Kidney epithelial cell (primary cell): ENCODE results near the gene AFF2. TPM values are rescaled to one million over a fixed set of nuclear protein-coding genes. Genes with fewer than 3 reads are reported as not detected.
"Not testable (repeated sequence)": the region's sequence is repeated elsewhere in the genome, so short reads cannot be mapped to it uniquely, and the experiment has no call there.

Experiments used
- DNase-seq: peaks from one replicate; pipeline ENCODE4 v3.0.0-alpha.2; 2010; ENCODE audit warnings: low read depth
- H3K27me3 ChIP-seq: 2 replicates; pipeline ENCODE4 v1.6.0; 2011; ENCODE audit warnings: low read length; ENCODE audit not compliant: control insufficient read depth, insufficient read depth
- H3K36me3 ChIP-seq: 2 replicates; pipeline ENCODE4 v1.5.1; 2011; ENCODE audit warnings: low read length; ENCODE audit not compliant: control insufficient read depth, insufficient read depth
- H3K4me3 ChIP-seq: 2 replicates; pipeline ENCODE4 v1.5.1; 2011; ENCODE audit warnings: low read depth, mild to moderate bottlenecking, control low read depth, low read length
- CTCF ChIP-seq: IDR thresholded peaks from 2 replicates; pipeline ENCODE4 v1.5.1; 2011; ENCODE audit warnings: mild to moderate bottlenecking, moderate library complexity, low read length, control low read depth, inconsistent platforms; ENCODE audit not compliant: insufficient read depth, poor library complexity, severe bottlenecking
- total RNA-seq: library from RNA; depleted of rRNA; stranded (reverse); fragments of >200 nt; gene quantifications from 2 replicates; pipeline ENCODE4 v1.2.3, GENCODE V29; 2015

Gene AFF2
- total RNA-seq, 1 donor from 2014 or later: 1.3 TPM

GRCh38 chrX:148664995-148665394 lies 164.6 kb downstream of the AFF2 start:
- Histone ChIP-seq H3K36me3 (no peaks in the 10 kb centered on the region), H3K27me3 (no peaks in the 10 kb centered on the region), H3K4me3 (no peak overlapping the region)
- TF ChIP-seq CTCF: no peak
- no peak for DNase-seq

- not testable (repeated sequence) for H3K36me3 ChIP-seq, H3K4me3 ChIP-seq, H3K27me3 ChIP-seq, DNase-seq
Observed at GRCh38 chrX:148669175-148669574, 168.8 kb downstream of the AFF2 start.

GRCh38 chrX:148670277-148670676 lies 169.9 kb downstream of the AFF2 start:
- no peak for DNase-seq
- Histone ChIP-seq H3K27me3 (no peaks in the 10 kb centered on the region), H3K4me3 (no peak overlapping the region), H3K36me3 (no peaks in the 10 kb centered on the region)
- no peak for TF ChIP-seq CTCF

GRCh38 chrX:148672517-148672916 lies 172.1 kb downstream of the AFF2 start:
- DNase-seq: no peak
- TF ChIP-seq CTCF: no peak
- Histone ChIP-seq H3K27me3 (no peaks in the 10 kb centered on the region), H3K4me3 (no peak overlapping the region), H3K36me3 (no peaks in the 10 kb centered on the region)

- Histone ChIP-seq H3K27me3 (no peaks in the 10 kb centered on the region), H3K4me3 (no peak overlapping the region), H3K36me3 (no peaks in the 10 kb centered on the region)
- no peak for TF ChIP-seq CTCF
- DNase-seq: no peak
Observed at GRCh38 chrX:148681605-148682004, 181.2 kb downstream of the AFF2 start.

GRCh38 chrX:148682206-148682605 lies 181.8 kb downstream of the AFF2 start:
- Histone ChIP-seq H3K36me3 (no peaks in the 10 kb centered on the region), H3K4me3 (no peak overlapping the region), H3K27me3 (no peaks in the 10 kb centered on the region)
- TF ChIP-seq CTCF: no peak
- DNase-seq: no peak
